Peyer's patch (tissue), 4 donors: ENCODE results near the gene WWOX. TPM values are rescaled to one million over a fixed set of nuclear protein-coding genes. Genes with fewer than 3 reads are reported as not detected.
A peak's percentile ranks its signal among the peaks of the same experiment; 100 is the strongest.

Experiments used
- DNase-seq, 3 donors: peaks; one replicate each; pipeline ENCODE4 v3.0.0-alpha.2; 2017 to 2019
- H3K27ac ChIP-seq, 4 donors: fragments of 200-600 bp; sonication (generic); one replicate each; pipeline ENCODE4 v1.5.1; 2016 to 2019
- H3K27me3 ChIP-seq, 2 donors: fragments of 200-600 bp; sonication (generic); one replicate each; pipeline ENCODE4 v1.5.1; 2019
- H3K36me3 ChIP-seq, 3 donors: fragments of 200-600 bp; sonication (generic); one replicate each; pipeline ENCODE4 v1.5.1; 2016 to 2019
- H3K4me1 ChIP-seq, 4 donors: fragments of 200-600 bp; sonication (generic); one replicate each; pipeline ENCODE4 v1.5.1; 2016 to 2019
- H3K4me3 ChIP-seq, 4 donors: fragments of 200-600 bp; sonication (generic); 1 replicate in 3 of 4; 2 replicates in 1 of 4; pipeline ENCODE4 v1.5.1; 2016 to 2019; ENCODE audit warnings: mild to moderate bottlenecking in 1 of 4
- H3K9me3 ChIP-seq, 4 donors: fragments of 200-600 bp; sonication (generic); one replicate each; pipeline ENCODE4 v1.5.1; 2016 to 2019; ENCODE audit warnings: mild to moderate bottlenecking in 1 of 4
- CTCF ChIP-seq, 6 experiments: fragments of 450-650 bp in 4 of 6; fragments of 200-600 bp in 2 of 6; sonication (generic) in 1 of 6; IDR thresholded peaks; one replicate each; pipeline ENCODE4 v1.5.1; 2017 to 2019; ENCODE audit warnings: antibody characterized with exemption in 6 of 6, mild to moderate bottlenecking in 3 of 6, moderate library complexity in 1 of 6
- POLR2A ChIP-seq, 2 donors: fragments of 450-650 bp; IDR thresholded peaks; one replicate each; pipeline ENCODE4 v1.5.1; 2017; ENCODE audit warnings: antibody characterized with exemption in 2 of 2, mild to moderate bottlenecking in 2 of 2, moderate library complexity in 2 of 2
- total RNA-seq, 4 donors: library from RNA; depleted of rRNA; stranded (reverse); fragments of >200 nt; gene quantifications; one replicate each; pipeline ENCODE4 v1.1.0, GENCODE V29; 2016

Gene WWOX
- total RNA-seq, 4 donors from 2014 or later: 17.3 to 197 (median 57.5) TPM

GRCh38 chr16:78851266-78851665 is 751.8 kb downstream of the WWOX start:
- TF ChIP-seq CTCF (IDR thresholded peaks at IDR 0.05) (no peak), POLR2A (IDR thresholded peaks at IDR 0.05) (no peak)
- Histone ChIP-seq H3K4me3 (no peak overlapping the region), H3K27me3 (no peaks in the 10 kb centered on the region), H3K36me3 (no peaks in the 10 kb centered on the region), H3K27ac (peak overlapping the region in 1 of 4 donors; percentile 40), H3K4me1 (no peaks in the 10 kb centered on the region), H3K9me3 (no peaks in the 10 kb centered on the region)
- DNase-seq: no peak

- Histone ChIP-seq H3K27ac (no peak overlapping the region), H3K4me1 (no peaks in the 10 kb centered on the region), H3K36me3 (no peaks in the 10 kb centered on the region), H3K4me3 (no peak overlapping the region), H3K9me3 (no peaks in the 10 kb centered on the region), H3K27me3 (no peaks in the 10 kb centered on the region)
- TF ChIP-seq CTCF (IDR thresholded peaks at IDR 0.05) (no peak), POLR2A (IDR thresholded peaks at IDR 0.05) (no peak)
- DNase-seq: no peak
Measured at GRCh38 chr16:78852081-78852635, 752.7 kb downstream of the WWOX start.

- Histone ChIP-seq H3K4me1 (no peaks in the 10 kb centered on the region), H3K27me3 (no peaks in the 10 kb centered on the region), H3K4me3 (no peak overlapping the region), H3K9me3 (no peaks in the 10 kb centered on the region), H3K27ac (no peak overlapping the region), H3K36me3 (no peaks in the 10 kb centered on the region)
- TF ChIP-seq POLR2A (IDR thresholded peaks at IDR 0.05) (no peak), CTCF (IDR thresholded peaks at IDR 0.05) (no peak)
- no peak for DNase-seq
Measured at GRCh38 chr16:78862022-78862421, 762.6 kb downstream of the WWOX start.

- Histone ChIP-seq H3K4me1 (no peaks in the 10 kb centered on the region), H3K27ac (no peak overlapping the region), H3K4me3 (no peak overlapping the region), H3K36me3 (no peaks in the 10 kb centered on the region), H3K27me3 (no peaks in the 10 kb centered on the region), H3K9me3 (no peaks in the 10 kb centered on the region)
- TF ChIP-seq CTCF (IDR thresholded peaks at IDR 0.05) (no peak), POLR2A (IDR thresholded peaks at IDR 0.05) (no peak)
- DNase-seq: no peak
Measured at GRCh38 chr16:78866521-78866920, 767.1 kb downstream of the WWOX start.

- Histone ChIP-seq H3K27me3 (no peaks in the 10 kb centered on the region), H3K36me3 (no peaks in the 10 kb centered on the region), H3K9me3 (no peaks in the 10 kb centered on the region), H3K4me3 (no peak overlapping the region), H3K27ac (peak overlapping the region in 2 of 4 donors; percentile 6 to 7), H3K4me1 (no peaks in the 10 kb centered on the region)
- no peak for DNase-seq
- TF ChIP-seq CTCF (IDR thresholded peaks at IDR 0.05): no peak
- no peak for TF ChIP-seq POLR2A (IDR thresholded peaks at IDR 0.05)
Measured at GRCh38 chr16:78869492-78869891, 770.0 kb downstream of the WWOX start.

GRCh38 chr16:78871241-78871640 is 771.8 kb downstream of the WWOX start:
- Histone ChIP-seq H3K4me3 (no peak overlapping the region), H3K4me1 (no peaks in the 10 kb centered on the region), H3K27me3 (no peaks in the 10 kb centered on the region), H3K9me3 (no peaks in the 10 kb centered on the region), H3K27ac (no peak overlapping the region), H3K36me3 (no peaks in the 10 kb centered on the region)
- DNase-seq: no peak
- TF ChIP-seq POLR2A (IDR thresholded peaks at IDR 0.05): no peak
- no peak for TF ChIP-seq CTCF (IDR thresholded peaks at IDR 0.05)
